Trophoblast cell (in vitro differentiated cells and primary cell): ENCODE measurements around the gene C1orf198.

Experiments used
- DNase-seq, 2 donors: peaks; one replicate each; pipeline ENCODE4 v3.0.0-alpha.2; 2016
- H2AFZ ChIP-seq: 2 replicates; pipeline ENCODE4 v1.6.1; 2013; ENCODE audit warnings: low read length, moderate library complexity, mild to moderate bottlenecking; ENCODE audit not compliant: insufficient read depth, poor library complexity
- H2AK5ac ChIP-seq: 2 replicates; pipeline ENCODE4 v1.6.1; 2013; ENCODE audit warnings: mild to moderate bottlenecking, low read length
- H2BK120ac ChIP-seq: 2 replicates; pipeline ENCODE4 v1.6.1; 2013; ENCODE audit warnings: low read length, mild to moderate bottlenecking, moderate library complexity; ENCODE audit not compliant: insufficient read depth, poor library complexity
- H2BK12ac ChIP-seq: 2 replicates; pipeline ENCODE4 v1.6.1; 2013; ENCODE audit warnings: mild to moderate bottlenecking, low read length, moderate library complexity
- H2BK5ac ChIP-seq: 2 replicates; pipeline ENCODE4 v1.6.1; 2013; ENCODE audit warnings: low read length, low read depth, moderate library complexity, mild to moderate bottlenecking; ENCODE audit not compliant: poor library complexity
- H3K14ac ChIP-seq: 2 replicates; pipeline ENCODE4 v1.6.1; 2013; ENCODE audit warnings: mild to moderate bottlenecking, low read length
- H3K18ac ChIP-seq: 2 replicates; pipeline ENCODE4 v1.6.1; 2013; ENCODE audit warnings: mild to moderate bottlenecking, low read length
- H3K23ac ChIP-seq: 2 replicates; pipeline ENCODE4 v1.6.1; 2013; ENCODE audit warnings: low read length
- H3K27ac ChIP-seq: 2 replicates; pipeline ENCODE4 v1.5.1; 2013; ENCODE audit warnings: low read depth, mild to moderate bottlenecking, inconsistent platforms, low read length, moderate library complexity
- H3K27me3 ChIP-seq: 2 replicates; pipeline ENCODE4 v1.6.1; 2013; ENCODE audit warnings: inconsistent platforms, mild to moderate bottlenecking, low read length, moderate library complexity; ENCODE audit not compliant: insufficient read depth
- H3K36me3 ChIP-seq, 2 experiments: 1 replicate in 1 of 2; 2 replicates in 1 of 2; pipeline ENCODE4 v1.6.1; 2013; ENCODE audit warnings: low read length in 2 of 2, mild to moderate bottlenecking in 2 of 2, moderate library complexity in 1 of 2; ENCODE audit not compliant: insufficient read depth in 2 of 2, control insufficient read depth in 1 of 2
- H3K4ac ChIP-seq: 2 replicates; pipeline ENCODE4 v1.6.1; 2013; ENCODE audit warnings: low read depth, mild to moderate bottlenecking, low read length, moderate library complexity
- H3K4me1 ChIP-seq, 2 experiments: 1 replicate in 1 of 2; 2 replicates in 1 of 2; pipeline ENCODE4 v1.6.1; 2013; ENCODE audit warnings: low read length in 2 of 2, mild to moderate bottlenecking in 2 of 2, moderate library complexity in 1 of 2; ENCODE audit not compliant: insufficient read depth in 2 of 2, control insufficient read depth in 1 of 2
- H3K4me2 ChIP-seq: 2 replicates; pipeline ENCODE4 v1.6.1; 2013; ENCODE audit warnings: inconsistent platforms, mild to moderate bottlenecking, low read length, moderate library complexity
- H3K4me3 ChIP-seq: 2 replicates; pipeline ENCODE4 v1.5.1; 2013; ENCODE audit warnings: mild to moderate bottlenecking, low read depth, low read length, inconsistent platforms
- H3K79me1 ChIP-seq: one replicate; pipeline ENCODE4 v1.6.1; 2013; ENCODE audit warnings: low read length
- H3K79me2 ChIP-seq: 2 replicates; pipeline ENCODE4 v1.6.1; 2013; ENCODE audit warnings: low read length, mild to moderate bottlenecking; ENCODE audit not compliant: control insufficient read depth, insufficient read depth, poor library complexity
- H3K9ac ChIP-seq: 2 replicates; pipeline ENCODE4 v1.6.1; 2013; ENCODE audit warnings: mild to moderate bottlenecking, low read length
- H3K9me3 ChIP-seq: 2 replicates; pipeline ENCODE4 v1.6.1; 2013; ENCODE audit warnings: low read depth, mild to moderate bottlenecking, control low read depth, inconsistent platforms, low read length; ENCODE audit not compliant: insufficient read depth
- H4K12ac ChIP-seq: 2 replicates; pipeline ENCODE4 v1.6.1; 2013; ENCODE audit warnings: low read depth, mild to moderate bottlenecking, low read length, moderate library complexity
- H4K8ac ChIP-seq: 2 replicates; pipeline ENCODE4 v1.6.1; 2013; ENCODE audit warnings: low read depth, mild to moderate bottlenecking, low read length, moderate library complexity
- H4K91ac ChIP-seq: one replicate; pipeline ENCODE4 v1.6.1; 2013; ENCODE audit warnings: low read depth, mild to moderate bottlenecking, low read length, moderate library complexity
- WGBS: extraction: QIAGEN DNeasy Blood & Tissue Kit; methylation state at CpG from one replicate; pipeline ENCODE4 v1.1.7; 2013; ENCODE audit warnings: missing lambda C conversion rate; ENCODE audit not compliant: insufficient read length, insufficient coverage; ENCODE audit errors: extremely low coverage; 5-methylcytosine and 5-hydroxymethylcytosine counted together

C1orf198 gene

DNA sequence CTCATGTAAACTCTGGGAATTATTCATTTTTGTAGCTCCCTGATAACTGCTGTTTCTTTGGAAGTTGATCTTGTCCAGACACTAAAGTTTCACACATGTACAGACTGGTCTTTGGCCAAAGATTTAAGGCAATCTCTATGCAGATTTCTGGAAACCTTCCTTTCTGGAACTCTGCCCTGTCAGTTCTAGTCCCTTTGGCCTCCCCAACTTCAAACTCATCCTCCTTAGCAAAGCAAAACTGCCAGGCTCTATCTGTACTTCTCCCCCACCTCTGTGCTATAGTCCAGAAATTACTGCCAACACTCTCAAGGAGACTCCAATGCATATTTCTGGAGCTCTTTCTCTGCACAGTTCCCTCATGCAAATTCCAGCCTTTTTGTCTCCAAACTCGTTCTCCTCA is 36.5 kb downstream of the C1orf198 start:
- Histone ChIP-seq H3K18ac (no peak overlapping the region), H2AFZ (no peak overlapping the region), H3K27me3 (no peaks in the 10 kb centered on the region), H3K4me1 (peaks cover 0 to 5% of the 10 kb centered on the region in 2 experiments), H2AK5ac (no peak overlapping the region), H3K27ac (no peak overlapping the region), H2BK120ac (no peak overlapping the region), H3K4me2 (peak overlapping the region; percentile 19), H3K14ac (no peak overlapping the region), H3K9me3 (no peaks in the 10 kb centered on the region), H3K23ac (no peak overlapping the region), H3K4me3 (no peak overlapping the region), H2BK5ac (no peak overlapping the region), H4K91ac (no peak overlapping the region), H4K12ac (no peak overlapping the region), H3K9ac (no peak overlapping the region), H4K8ac (no peak overlapping the region), H2BK12ac (no peak overlapping the region), H3K79me2 (no peaks in the 10 kb centered on the region), H3K79me1 (no peaks in the 10 kb centered on the region), H3K4ac (no peak overlapping the region), H3K36me3 (peaks cover 1 to 4% of the 10 kb centered on the region in 2 experiments)
- no CpG with 5 or more reads among the region's 1 CpG for WGBS
- DNase-seq = no peak

DNA sequence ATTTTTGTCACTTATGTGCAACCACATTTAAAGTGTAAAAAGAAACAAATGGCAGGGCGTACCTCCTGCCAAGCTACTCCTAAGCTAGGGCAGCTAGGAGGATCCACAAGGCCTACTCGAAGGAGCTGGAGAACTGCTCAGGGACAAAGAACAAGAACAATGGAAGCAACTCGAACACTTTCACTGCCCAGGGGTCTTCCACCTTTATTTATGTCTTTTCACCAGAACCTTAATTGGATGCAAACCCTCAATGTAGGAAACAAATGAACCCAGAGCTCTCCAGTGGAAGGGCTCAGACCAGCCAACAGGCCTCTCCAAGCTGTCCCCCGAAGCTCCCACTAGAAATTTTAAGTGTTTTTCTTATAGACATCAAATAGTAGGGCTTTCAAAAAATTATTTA is 39.9 kb downstream of the C1orf198 start:
- Histone ChIP-seq H2AFZ (no peak overlapping the region), H3K9me3 (no peaks in the 10 kb centered on the region), H3K18ac (no peak overlapping the region), H3K23ac (no peak overlapping the region), H3K4me2 (no peak overlapping the region), H3K4ac (no peak overlapping the region), H3K4me3 (no peak overlapping the region), H4K91ac (no peak overlapping the region), H3K27ac (no peak overlapping the region), H3K36me3 (no peaks in the 10 kb centered on the region), H2BK120ac (no peak overlapping the region), H2BK12ac (no peak overlapping the region), H2AK5ac (no peak overlapping the region), H3K79me1 (no peaks in the 10 kb centered on the region), H3K79me2 (no peaks in the 10 kb centered on the region), H3K9ac (no peak overlapping the region), H4K12ac (no peak overlapping the region), H4K8ac (no peak overlapping the region), H3K27me3 (no peaks in the 10 kb centered on the region), H3K14ac (no peak overlapping the region), H2BK5ac (no peak overlapping the region), H3K4me1 (peaks cover 4 to 13% of the 10 kb centered on the region in 2 experiments)
- no CpG with 5 or more reads among the region's 4 CpGs for WGBS
- DNase-seq = no peak

DNA sequence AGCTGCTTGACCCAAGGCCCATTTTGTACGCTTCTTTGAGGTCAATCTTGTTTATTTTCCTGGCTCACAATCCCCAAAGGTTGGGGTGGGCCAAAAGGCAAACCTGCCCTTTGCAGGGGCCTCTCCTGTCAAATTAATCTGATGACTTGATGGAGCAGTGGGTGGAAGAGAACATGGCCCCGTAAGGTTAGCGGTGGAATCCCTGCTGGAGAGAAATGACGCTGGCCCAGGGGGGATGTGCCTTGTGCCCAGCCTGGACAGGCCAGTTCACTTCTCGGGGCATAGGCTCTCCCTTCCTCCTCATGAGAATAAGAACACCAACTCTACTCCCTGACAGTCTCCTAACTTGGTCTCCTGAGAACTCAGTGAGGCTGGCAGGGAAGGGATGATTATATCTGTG is 40.5 kb downstream of the C1orf198 start:
- H3K4me2 ChIP-seq = no peak overlapping the region
- H4K91ac ChIP-seq = no peak overlapping the region
- no peak overlapping the region for H3K18ac ChIP-seq
- no peaks in the 10 kb centered on the region for H3K36me3 ChIP-seq
- no peak overlapping the region for H3K4ac ChIP-seq
- no peak overlapping the region for H4K12ac ChIP-seq
- no peak overlapping the region for H3K27ac ChIP-seq
- no peak overlapping the region for H3K4me3 ChIP-seq
- no peaks in the 10 kb centered on the region for H3K27me3 ChIP-seq
- no peak overlapping the region for H2AFZ ChIP-seq
- no peak overlapping the region for H4K8ac ChIP-seq
- no peak overlapping the region for H2BK12ac ChIP-seq
- no peaks in the 10 kb centered on the region for H3K79me1 ChIP-seq
- no peak for DNase-seq
- no peak overlapping the region for H3K23ac ChIP-seq
- peaks cover 4 to 13% of the 10 kb centered on the region in 2 experiments for H3K4me1 ChIP-seq
- no peak overlapping the region for H2BK5ac ChIP-seq
- H2AK5ac ChIP-seq = no peak overlapping the region
- H3K9ac ChIP-seq = no peak overlapping the region
- H3K9me3 ChIP-seq = no peaks in the 10 kb centered on the region
- H3K79me2 ChIP-seq = no peaks in the 10 kb centered on the region
- WGBS = no CpG with 5 or more reads among the region's 5 CpGs
- no peak overlapping the region for H2BK120ac ChIP-seq
- no peak overlapping the region for H3K14ac ChIP-seq

DNA sequence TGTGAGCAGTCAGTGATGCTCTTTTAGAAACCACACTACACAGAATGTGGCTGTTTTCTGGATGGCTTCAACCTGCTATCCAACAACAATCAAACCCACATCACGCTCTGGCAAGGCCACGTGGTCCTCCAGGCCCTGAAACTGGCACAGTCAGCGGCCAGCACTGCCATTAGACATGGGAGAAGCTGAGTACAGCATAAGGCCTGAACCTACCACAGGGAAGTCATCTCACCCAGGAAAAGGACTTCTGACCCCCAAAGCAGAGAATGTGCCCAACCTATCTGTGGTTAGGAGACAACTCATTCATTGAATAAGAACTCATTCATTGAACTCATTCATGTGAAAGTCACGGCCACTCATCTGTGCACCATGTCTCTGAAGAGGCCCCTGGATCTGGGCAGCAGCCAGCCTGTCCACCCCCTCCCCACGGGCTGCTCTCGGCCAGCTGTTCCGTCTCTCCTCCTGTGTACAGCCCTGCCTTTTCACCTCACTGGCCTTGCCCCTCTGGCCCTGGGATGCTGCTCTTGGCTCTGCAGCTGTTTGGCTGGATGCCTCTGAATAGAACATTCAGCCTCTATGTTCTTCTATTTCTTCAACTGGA is 41.1 kb downstream of the C1orf198 start:
- Histone ChIP-seq H2BK120ac (no peak overlapping the region), H3K23ac (no peak overlapping the region), H3K27ac (no peak overlapping the region), H3K36me3 (no peaks in the 10 kb centered on the region), H2AK5ac (no peak overlapping the region), H4K12ac (no peak overlapping the region), H3K79me1 (no peaks in the 10 kb centered on the region), H3K27me3 (no peaks in the 10 kb centered on the region), H4K91ac (no peak overlapping the region), H2BK12ac (no peak overlapping the region), H3K14ac (no peak overlapping the region), H3K4me2 (no peak overlapping the region), H3K4ac (no peak overlapping the region), H2AFZ (no peak overlapping the region), H3K18ac (no peak overlapping the region), H3K4me1 (peaks cover 4 to 13% of the 10 kb centered on the region in 2 experiments), H2BK5ac (no peak overlapping the region), H3K9me3 (no peaks in the 10 kb centered on the region), H4K8ac (no peak overlapping the region), H3K79me2 (no peaks in the 10 kb centered on the region), H3K9ac (no peak overlapping the region), H3K4me3 (no peak overlapping the region)
- DNase-seq = no peak
- no CpG with 5 or more reads among the region's 7 CpGs for WGBS
